Astrocyte (in vitro differentiated cells and primary cell): ENCODE results near the gene NCKAP5L.

Source experiments
- CTCF ChIP-seq: IDR thresholded peaks from 2 replicates; pipeline ENCODE4 v1.5.1; 2011; ENCODE audit warnings: low read depth, mild to moderate bottlenecking, inconsistent platforms, low read length, moderate library complexity; ENCODE audit not compliant: insufficient read depth
- EZH2 ChIP-seq: IDR thresholded peaks from 2 replicates; pipeline ENCODE4 v1.6.1; 2012; ENCODE audit warnings: mild to moderate bottlenecking, low read length, inconsistent platforms; ENCODE audit not compliant: insufficient read depth

GRCh38 chr12:49827401-49828099 is 663 bp downstream of the NCKAP5L start:
- no peak for TF ChIP-seq CTCF
- TF ChIP-seq EZH2, result no peak
